ENCODE results near the gene CLDN8.

CLDN8 gene

DNA sequence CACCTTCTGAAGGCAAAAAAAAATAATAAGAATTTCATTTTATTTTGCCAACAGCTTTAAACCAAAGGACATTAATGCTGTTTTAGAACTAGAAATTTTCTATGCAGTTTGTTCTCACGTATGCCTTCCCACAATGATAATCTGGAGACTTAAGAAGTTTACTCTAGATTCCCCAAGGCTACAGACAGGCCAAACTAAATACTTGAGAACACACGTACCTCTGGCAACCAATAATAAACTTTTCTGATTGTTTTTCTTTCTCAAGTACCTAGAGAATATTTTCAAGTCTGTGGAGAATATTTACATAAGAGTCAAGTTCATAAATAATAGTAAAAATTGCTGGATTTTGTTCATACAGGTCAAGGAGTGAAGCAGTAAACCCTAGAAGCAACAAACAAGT, 15.9 kb downstream of the CLDN8 start:
- no peak for DNase-seq

GRCh38 chr21:30194701-30195299, 21.1 kb downstream of the CLDN8 start:
- DNase-seq: no peak

DNA sequence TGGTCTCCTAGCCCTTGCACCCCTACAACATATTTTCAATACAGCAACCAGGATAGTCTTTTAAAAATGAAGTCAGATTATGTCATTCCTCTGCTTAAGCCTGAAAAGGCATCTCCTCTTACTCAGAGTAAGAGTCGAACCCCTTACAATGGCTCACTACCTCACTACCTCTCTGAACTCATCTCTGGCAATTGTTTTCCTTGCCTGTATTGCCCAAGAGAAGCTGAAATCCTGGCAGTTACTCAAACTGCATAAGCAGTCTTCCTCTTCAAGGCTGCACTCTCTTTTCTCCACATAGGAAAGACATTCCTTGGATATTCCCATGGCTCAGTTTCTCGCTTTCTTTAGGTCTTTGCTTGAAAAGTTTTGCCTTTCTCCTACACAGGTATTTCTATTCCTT, 22.7 kb downstream of the CLDN8 start:
- no peak for DNase-seq

- no peak for DNase-seq
Measured at GRCh38 chr21:30190554-30190953, 25.3 kb downstream of the CLDN8 start.

DNA sequence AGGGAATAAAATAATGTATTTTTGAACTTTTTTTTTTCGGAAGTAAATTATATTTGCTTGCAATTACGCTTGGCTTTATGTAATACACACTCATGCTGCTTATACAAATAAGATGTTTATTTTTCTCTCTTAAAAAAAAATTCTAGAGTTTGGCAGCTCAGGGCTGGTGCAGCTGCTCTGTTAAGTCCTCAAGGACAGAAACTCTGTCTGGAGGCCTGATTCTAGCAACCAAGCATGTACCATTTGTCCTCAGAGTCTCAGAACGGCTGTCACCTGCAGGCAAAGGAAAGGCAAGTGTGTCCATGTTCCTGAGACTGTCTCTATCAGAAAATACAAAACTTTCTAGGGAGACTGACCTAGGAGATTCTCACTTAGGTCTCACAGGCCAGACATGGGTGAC, 26.1 kb downstream of the CLDN8 start:
- no peak for DNase-seq

- DNase-seq: no peak
Measured at GRCh38 chr21:30186242-30186641, 29.7 kb downstream of the CLDN8 start.

GRCh38 chr21:30168086-30168485, 47.8 kb downstream of the CLDN8 start:
- no peak for DNase-seq

DNA sequence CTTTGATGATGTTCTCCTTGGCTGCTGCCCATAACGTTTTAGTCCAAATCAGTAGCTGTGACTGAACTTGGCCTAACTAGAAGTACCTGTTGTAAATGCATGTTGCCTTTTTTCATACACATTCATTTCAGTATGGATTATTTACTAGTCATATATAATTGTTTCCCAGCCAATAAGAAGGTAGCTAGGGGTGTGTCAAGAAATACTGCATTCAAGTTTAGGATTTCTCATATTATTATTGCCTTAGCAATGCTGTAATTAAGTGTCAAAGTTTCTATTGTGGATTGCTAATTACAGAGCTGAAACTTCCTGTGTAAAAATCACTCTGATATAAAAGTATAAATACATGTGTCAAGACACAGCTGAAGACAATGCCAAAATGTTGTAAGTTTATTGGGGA, 49.2 kb downstream of the CLDN8 start, which contains the start of gene CLDN17:
TSS of gene CLDN17 (minus strand) at position 101 of the 400 bp plus-strand sequence. CDS start 188 bp downstream, outside the sequence.
- no peak for DNase-seq

- no peak for DNase-seq
Measured at GRCh38 chr21:30166171-30166570, 49.7 kb downstream of the CLDN8 start.

DNA sequence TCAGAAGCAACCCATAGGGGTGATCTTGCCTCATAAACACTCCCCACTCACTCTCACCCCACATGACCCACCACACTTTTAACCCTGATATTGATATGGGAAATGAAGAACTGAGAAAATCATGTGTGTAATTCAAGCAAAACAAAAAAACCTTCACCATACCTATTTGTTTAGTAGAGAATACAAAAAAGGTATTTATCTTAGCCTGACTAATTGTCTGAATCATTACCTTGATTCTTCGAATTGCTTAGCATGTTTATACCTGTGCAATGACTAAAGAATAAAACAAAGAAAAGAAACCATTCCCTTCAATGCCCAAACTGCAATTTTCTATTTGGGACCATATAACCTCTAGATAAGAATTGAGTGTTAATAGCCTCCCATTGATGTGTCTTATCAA, 51.1 kb downstream of the CLDN8 start:
- no peak for DNase-seq

Data from activated T-cell treated with anti-CD3 and anti-CD28 coated beads, Interleukin-2, amount 50 U/mL, for 48 hours (primary cell).